Upper lobe of left lung (tissue), 6 donors: ENCODE measurements around the gene PIP4K2B. TPM values are rescaled to one million over a fixed set of nuclear protein-coding genes. Genes with fewer than 3 reads are reported as not detected.

Experiments used
- ATAC-seq, 2 donors: fragments of 200-7000 bp; cut with Tn5 transposase; one replicate each; pipeline ENCODE4 v1.9.1; 2022; ENCODE audit warnings: mild to moderate bottlenecking in 2 of 2, moderate library complexity in 2 of 2; ENCODE audit not compliant: low FRiP score in 2 of 2
- DNase-seq, 2 donors: peaks; one replicate each; pipeline ENCODE4 v3.0.0-alpha.2; 2019 to 2020
- H3K27ac ChIP-seq, 4 donors: fragments of 200-600 bp; sonication (generic); one replicate each; pipeline ENCODE4 v1.5.1; 2016 to 2019
- H3K27me3 ChIP-seq, 4 donors: fragments of 200-600 bp; sonication (generic); one replicate each; pipeline ENCODE4 v1.5.1; 2017 to 2019
- H3K36me3 ChIP-seq, 4 donors: fragments of 200-600 bp; sonication (generic); one replicate each; pipeline ENCODE4 v1.5.1; 2016 to 2019
- H3K4me1 ChIP-seq, 4 donors: fragments of 200-600 bp; sonication (generic); one replicate each; pipeline ENCODE4 v1.5.1; 2018 to 2019
- H3K4me3 ChIP-seq, 4 donors: fragments of 200-600 bp; sonication (generic); one replicate each; pipeline ENCODE4 v1.5.1; 2017 to 2019; ENCODE audit warnings: mild to moderate bottlenecking in 2 of 4, moderate library complexity in 1 of 4
- H3K9me3 ChIP-seq, 4 donors: fragments of 200-600 bp; sonication (generic); one replicate each; pipeline ENCODE4 v1.5.1; 2018 to 2019
- CTCF ChIP-seq, 6 experiments: fragments of 450-650 bp in 4 of 6; fragments of 200-600 bp in 2 of 6; sonication (generic) in 2 of 6; IDR thresholded peaks; one replicate each; pipeline ENCODE4 v1.5.1; 2016 to 2019; ENCODE audit warnings: antibody characterized with exemption in 6 of 6
- EP300 ChIP-seq, 4 donors: sonication (generic); formaldehyde crosslinking; IDR thresholded peaks; one replicate each; pipeline ENCODE4 v1.5.1; 2017; ENCODE audit warnings: antibody characterized with exemption in 4 of 4, control low read depth in 2 of 4
- POLR2A ChIP-seq, 4 donors: fragments of 450-650 bp; IDR thresholded peaks; one replicate each; pipeline ENCODE4 v1.5.1; 2016 to 2017; ENCODE audit warnings: antibody characterized with exemption in 4 of 4, mild to moderate bottlenecking in 2 of 4
- POLR2AphosphoS5 ChIP-seq, 2 donors: sonication (generic); formaldehyde crosslinking; IDR thresholded peaks; one replicate each; pipeline ENCODE4 v1.5.1; 2017; ENCODE audit warnings: antibody characterized with exemption in 2 of 2
- WGBS, 2 donors: methylation state at CpG; one replicate each; pipeline ENCODE4 v1.1.5; 2017 to 2018; 5-methylcytosine and 5-hydroxymethylcytosine counted together
- total RNA-seq, 6 donors: library from RNA; depleted of rRNA in 4 of 6; stranded (reverse); fragments of >200 nt in 4 of 6; gene quantifications; one replicate each; pipeline versions ENCODE4 v1.1.0 to v1.2.1, GENCODE V29; 2016 to 2021
- donor health status: DM: no; HTN: no; CAD: no; lungs with moderate emphysema.
- donor health status: DM: no; HTN: yes; CAD: no; lungs with severe emphysema.

Gene PIP4K2B
- total RNA-seq, 6 donors from 2014 or later, result 36.3 to 67.1 (median 38.8) TPM

- Histone ChIP-seq H3K36me3 (peaks cover 39 to 85% (median 83%) of the 10 kb centered on the region in 4 donors), H3K27me3 (no peaks in the 10 kb centered on the region), H3K9me3 (no peaks in the 10 kb centered on the region), H3K27ac (no peak overlapping the region), H3K4me1 (peaks cover 0 to 9% (median 3%) of the 10 kb centered on the region in 4 donors), H3K4me3 (no peak overlapping the region)
- ATAC-seq (no peak), DNase-seq (no peak)
- no peak for TF ChIP-seq POLR2AphosphoS5 (IDR thresholded peaks at IDR 0.05)
- no peak for TF ChIP-seq POLR2A (IDR thresholded peaks at IDR 0.05)
- no peak for TF ChIP-seq EP300 (IDR thresholded peaks at IDR 0.05)
- TF ChIP-seq CTCF (IDR thresholded peaks at IDR 0.05), result no peak
- WGBS, 2 donors, result 93 to 95% methylated on average over 3 of the region's 3 CpGs
Measured at GRCh38 chr17:38783227-38783626, 16.1 kb downstream of the PIP4K2B start.

- Histone ChIP-seq H3K27ac (no peak overlapping the region), H3K4me1 (no peaks in the 10 kb centered on the region), H3K36me3 (peaks cover 55 to 100% (median 98%) of the 10 kb centered on the region in 4 donors), H3K27me3 (no peaks in the 10 kb centered on the region), H3K4me3 (no peak overlapping the region), H3K9me3 (no peaks in the 10 kb centered on the region)
- DNase-seq (no peak), ATAC-seq (no peak)
- TF ChIP-seq EP300 (IDR thresholded peaks at IDR 0.05) (no peak), CTCF (IDR thresholded peaks at IDR 0.05) (no peak), POLR2A (IDR thresholded peaks at IDR 0.05) (no peak), POLR2AphosphoS5 (IDR thresholded peaks at IDR 0.05) (no peak)
- WGBS, 2 donors, result 92 to 93% methylated on average over 23 of the region's 23 CpGs
Measured at GRCh38 chr17:38779965-38780752, 19.2 kb downstream of the PIP4K2B start.

GRCh38 chr17:38777641-38778250 lies 21.6 kb downstream of the PIP4K2B start:
- Histone ChIP-seq H3K36me3 (peaks cover 45 to 100% (median 96%) of the 10 kb centered on the region in 4 donors), H3K4me3 (no peak overlapping the region), H3K27ac (no peak overlapping the region), H3K4me1 (no peaks in the 10 kb centered on the region), H3K9me3 (no peaks in the 10 kb centered on the region), H3K27me3 (no peaks in the 10 kb centered on the region)
- DNase-seq, result no peak
- TF ChIP-seq EP300 (IDR thresholded peaks at IDR 0.05), result no peak
- no peak for TF ChIP-seq CTCF (IDR thresholded peaks at IDR 0.05)
- no peak for TF ChIP-seq POLR2AphosphoS5 (IDR thresholded peaks at IDR 0.05)
- TF ChIP-seq POLR2A (IDR thresholded peaks at IDR 0.05), result no peak
- no peak for ATAC-seq
- 83 to 87% methylated on average over 7 of the region's 7 CpGs for WGBS, 2 donors

DNA sequence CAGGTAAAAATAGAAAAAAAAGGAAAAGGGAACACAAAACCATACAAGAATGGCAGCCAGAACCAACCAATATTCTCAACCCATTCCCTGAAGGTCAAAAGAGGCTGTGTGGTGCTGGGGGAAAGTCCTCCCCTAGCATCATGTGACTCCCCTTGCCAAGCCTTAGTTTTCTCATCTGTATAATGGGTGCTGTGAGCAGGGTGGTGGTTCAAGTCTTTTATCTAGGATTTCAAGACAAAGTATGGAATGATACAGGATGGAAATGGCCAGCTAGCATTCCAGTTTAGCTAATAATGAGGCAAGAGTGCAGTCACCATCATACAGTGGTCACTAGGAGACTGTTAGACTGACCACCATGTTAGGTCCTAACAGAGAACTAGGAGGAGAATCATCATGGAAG lies 26.1 kb downstream of the PIP4K2B start:
- H3K9me3 ChIP-seq, result no peaks in the 10 kb centered on the region
- H3K36me3 ChIP-seq, result peaks cover 30 to 100% (median 86%) of the 10 kb centered on the region in 4 donors
- H3K27me3 ChIP-seq, result no peaks in the 10 kb centered on the region
- DNase-seq, result no peak
- H3K27ac ChIP-seq, result no peak overlapping the region
- no peak overlapping the region for H3K4me3 ChIP-seq
- H3K4me1 ChIP-seq, result peaks cover 0 to 8% (median 0%) of the 10 kb centered on the region in 4 donors
- no peak for ATAC-seq
- TF ChIP-seq CTCF (IDR thresholded peaks at IDR 0.05), result no peak
- no peak for TF ChIP-seq POLR2A (IDR thresholded peaks at IDR 0.05)
- TF ChIP-seq EP300 (IDR thresholded peaks at IDR 0.05), result no peak
- TF ChIP-seq POLR2AphosphoS5 (IDR thresholded peaks at IDR 0.05), result no peak
